GM12878 (cell line): Measurements from ENCODE around the gene YY1. TPM values are rescaled to one million over a fixed set of nuclear protein-coding genes. Genes with fewer than 3 reads are reported as not detected.
A peak's percentile ranks its signal among the peaks of the same experiment; 100 is the strongest.

Source experiments
- CREM ChIP-seq: IDR thresholded peaks from 2 replicates; pipeline ENCODE4 v1.6.1; 2014; ENCODE audit warnings: antibody characterized with exemption, low read depth
- GATAD2B ChIP-seq: fragments of 450-650 bp; conservative IDR thresholded peaks from 2 replicates; pipeline ENCODE4 v1.6.1; 2017; ENCODE audit warnings: low read depth, mild to moderate bottlenecking, moderate library complexity
- IKZF1 ChIP-seq: fragments of 450-650 bp; conservative IDR thresholded peaks from 2 replicates; pipeline ENCODE4 v1.6.1; 2017; ENCODE audit warnings: antibody characterized with exemption, mild to moderate bottlenecking
- MTA2 ChIP-seq: fragments of 450-650 bp; IDR thresholded peaks from 2 replicates; pipeline ENCODE4 v1.6.1; 2016; ENCODE audit warnings: low read depth, mild to moderate bottlenecking, moderate library complexity
- RB1 ChIP-seq: fragments of 450-650 bp; formaldehyde crosslinking; IDR thresholded peaks from 2 replicates; pipeline ENCODE4 v1.6.1; 2017; ENCODE audit warnings: mild to moderate bottlenecking, borderline replicate concordance
- SMAD1 ChIP-seq: fragments of 450-650 bp; IDR thresholded peaks from 2 replicates; pipeline ENCODE4 v1.6.1; 2018; ENCODE audit warnings: mild to moderate bottlenecking, low read depth; ENCODE audit not compliant: partially characterized antibody
- SMARCA5 ChIP-seq: fragments of 450-650 bp; IDR thresholded peaks from 2 replicates; pipeline ENCODE4 v1.6.1; 2017; ENCODE audit warnings: mild to moderate bottlenecking
- ZNF687 ChIP-seq: fragments of 450-650 bp; IDR thresholded peaks from 2 replicates; pipeline ENCODE4 v1.6.1; 2017; ENCODE audit warnings: mild to moderate bottlenecking, moderate library complexity
- polyA plus RNA-seq, 11 experiments: library from polyadenylated mRNA; depleted of rRNA in 4 of 11; unstranded in 6 of 11; stranded (reverse) in 5 of 11; fragments of >200 nt; fragmentation: Nextera tagmentation in 4 of 11; fragmentation: Illumina TruSeq in 1 of 11; extraction: Ambion mirVana in 4 of 11; extraction: Trizol in 1 of 11; gene quantifications; 1 replicate in 1 of 11; 2 replicates in 10 of 11; pipeline versions ENCODE4 v1.2.1 to v1.2.3, GENCODE V29; 2011 to 2016; ENCODE audit warnings: inconsistent platforms in 2 of 11, missing spikeins in 2 of 11, low read depth in 1 of 11
- total RNA-seq, 4 experiments: library from RNA; depleted of rRNA in 3 of 4; stranded (reverse); fragments of >200 nt in 3 of 4; fragmentation: Illumina TruSeq in 1 of 4; extraction: Trizol in 1 of 4; gene quantifications; 2 replicates each; pipeline versions ENCODE4 v1.2.1 to v1.2.3, GENCODE V29; 2013 to 2021
- TF ChIP-seq, protein P1 (sequence below): fragments of 450-650 bp; conservative IDR thresholded peaks from 2 replicates; pipeline ENCODE4 v1.6.1; 2017; ENCODE audit warnings: mild to moderate bottlenecking, moderate library complexity
- TF ChIP-seq, protein P2 (sequence below): IDR thresholded peaks from 2 replicates; pipeline ENCODE4 v1.6.1; 2012; ENCODE audit warnings: improper control_type of control experiment, low read depth, low read length; ENCODE audit not compliant: insufficient replicate concordance

Gene YY1
- total and polyA plus RNA-seq, 10 of the 15 experiments (the other 5 are each of a cell fraction or from before 2014, with no cell fraction given): 23.7 to 74.0 (median 39.9) TPM

- peak; percentile 90 for TF ChIP-seq ZNF687
- TF ChIP-seq, protein P1, sequence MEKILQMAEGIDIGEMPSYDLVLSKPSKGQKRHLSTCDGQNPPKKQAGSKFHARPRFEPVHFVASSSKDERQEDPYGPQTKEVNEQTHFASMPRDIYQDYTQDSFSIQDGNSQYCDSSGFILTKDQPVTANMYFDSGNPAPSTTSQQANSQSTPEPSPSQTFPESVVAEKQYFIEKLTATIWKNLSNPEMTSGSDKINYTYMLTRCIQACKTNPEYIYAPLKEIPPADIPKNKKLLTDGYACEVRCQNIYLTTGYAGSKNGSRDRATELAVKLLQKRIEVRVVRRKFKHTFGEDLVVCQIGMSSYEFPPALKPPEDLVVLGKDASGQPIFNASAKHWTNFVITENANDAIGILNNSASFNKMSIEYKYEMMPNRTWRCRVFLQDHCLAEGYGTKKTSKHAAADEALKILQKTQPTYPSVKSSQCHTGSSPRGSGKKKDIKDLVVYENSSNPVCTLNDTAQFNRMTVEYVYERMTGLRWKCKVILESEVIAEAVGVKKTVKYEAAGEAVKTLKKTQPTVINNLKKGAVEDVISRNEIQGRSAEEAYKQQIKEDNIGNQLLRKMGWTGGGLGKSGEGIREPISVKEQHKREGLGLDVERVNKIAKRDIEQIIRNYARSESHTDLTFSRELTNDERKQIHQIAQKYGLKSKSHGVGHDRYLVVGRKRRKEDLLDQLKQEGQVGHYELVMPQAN: no peak
- TF ChIP-seq SMARCA5: peak; percentile 32; the same call in 1 of the 2 replicates
- TF ChIP-seq MTA2: 0 out of 2 replicates have a peak, but pooled peaks have one; percentile 16
- TF ChIP-seq IKZF1: 0 out of 2 replicates have a peak, but pooled peaks have one; percentile 17
- TF ChIP-seq RB1: peak; percentile 51; the same call in 1 of the 2 replicates
- 0 out of 2 replicates have a peak, but pooled peaks have one; percentile 18 for TF ChIP-seq CREM
- TF ChIP-seq GATAD2B: peak; percentile 91
- peak; percentile 40 for TF ChIP-seq SMAD1
- TF ChIP-seq, protein P2, sequence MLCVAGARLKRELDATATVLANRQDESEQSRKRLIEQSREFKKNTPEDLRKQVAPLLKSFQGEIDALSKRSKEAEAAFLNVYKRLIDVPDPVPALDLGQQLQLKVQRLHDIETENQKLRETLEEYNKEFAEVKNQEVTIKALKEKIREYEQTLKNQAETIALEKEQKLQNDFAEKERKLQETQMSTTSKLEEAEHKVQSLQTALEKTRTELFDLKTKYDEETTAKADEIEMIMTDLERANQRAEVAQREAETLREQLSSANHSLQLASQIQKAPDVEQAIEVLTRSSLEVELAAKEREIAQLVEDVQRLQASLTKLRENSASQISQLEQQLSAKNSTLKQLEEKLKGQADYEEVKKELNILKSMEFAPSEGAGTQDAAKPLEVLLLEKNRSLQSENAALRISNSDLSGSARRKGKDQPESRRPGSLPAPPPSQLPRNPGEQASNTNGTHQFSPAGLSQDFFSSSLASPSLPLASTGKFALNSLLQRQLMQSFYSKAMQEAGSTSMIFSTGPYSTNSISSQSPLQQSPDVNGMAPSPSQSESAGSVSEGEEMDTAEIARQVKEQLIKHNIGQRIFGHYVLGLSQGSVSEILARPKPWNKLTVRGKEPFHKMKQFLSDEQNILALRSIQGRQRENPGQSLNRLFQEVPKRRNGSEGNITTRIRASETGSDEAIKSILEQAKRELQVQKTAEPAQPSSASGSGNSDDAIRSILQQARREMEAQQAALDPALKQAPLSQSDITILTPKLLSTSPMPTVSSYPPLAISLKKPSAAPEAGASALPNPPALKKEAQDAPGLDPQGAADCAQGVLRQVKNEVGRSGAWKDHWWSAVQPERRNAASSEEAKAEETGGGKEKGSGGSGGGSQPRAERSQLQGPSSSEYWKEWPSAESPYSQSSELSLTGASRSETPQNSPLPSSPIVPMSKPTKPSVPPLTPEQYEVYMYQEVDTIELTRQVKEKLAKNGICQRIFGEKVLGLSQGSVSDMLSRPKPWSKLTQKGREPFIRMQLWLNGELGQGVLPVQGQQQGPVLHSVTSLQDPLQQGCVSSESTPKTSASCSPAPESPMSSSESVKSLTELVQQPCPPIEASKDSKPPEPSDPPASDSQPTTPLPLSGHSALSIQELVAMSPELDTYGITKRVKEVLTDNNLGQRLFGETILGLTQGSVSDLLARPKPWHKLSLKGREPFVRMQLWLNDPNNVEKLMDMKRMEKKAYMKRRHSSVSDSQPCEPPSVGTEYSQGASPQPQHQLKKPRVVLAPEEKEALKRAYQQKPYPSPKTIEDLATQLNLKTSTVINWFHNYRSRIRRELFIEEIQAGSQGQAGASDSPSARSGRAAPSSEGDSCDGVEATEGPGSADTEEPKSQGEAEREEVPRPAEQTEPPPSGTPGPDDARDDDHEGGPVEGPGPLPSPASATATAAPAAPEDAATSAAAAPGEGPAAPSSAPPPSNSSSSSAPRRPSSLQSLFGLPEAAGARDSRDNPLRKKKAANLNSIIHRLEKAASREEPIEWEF: peak; percentile 69
Observed at GRCh38 chr14:100294213-100294962, 55.4 kb downstream of the YY1 start (continued).
